K562 (cell line): ENCODE data around the gene GPR15. TPM values are rescaled to one million over a fixed set of nuclear protein-coding genes. Genes with fewer than 3 reads are reported as not detected.

ENCODE experiments used
- CEBPZ ChIP-seq: fragments of 150-350 bp; IDR thresholded peaks from 2 replicates; pipeline ENCODE4 v1.6.1; 2014; ENCODE audit warnings: low read depth, mild to moderate bottlenecking, low read length, borderline replicate concordance
- DMBX1 ChIP-seq: fragments of 250-450 bp; sonication (Bioruptor Pico); IDR thresholded peaks from 2 replicates; pipeline ENCODE4 v1.8.0; 2022; ENCODE audit warnings: inconsistent platforms, mild to moderate bottlenecking, moderate library complexity, borderline replicate concordance
- FOXJ2 ChIP-seq: fragments of 200-800 bp; sonication (Bioruptor generic); IDR thresholded peaks from 2 replicates; pipeline ENCODE4 v1.6.1; 2016; ENCODE audit warnings: missing genetic modification characterization, missing compliant biosample characterization
- GTF2E2 ChIP-seq: fragments of 200-800 bp; sonication (Bioruptor generic); IDR thresholded peaks from 2 replicates; pipeline ENCODE4 v1.6.1; 2016; ENCODE audit warnings: missing genetic modification characterization, missing compliant biosample characterization
- NBN ChIP-seq: fragments of 450-650 bp; IDR thresholded peaks from 2 replicates; pipeline ENCODE4 v1.6.1; 2016; ENCODE audit warnings: low read depth, mild to moderate bottlenecking
- NELFE ChIP-seq: IDR thresholded peaks from 2 replicates; pipeline ENCODE4 v1.6.1; 2011; ENCODE audit warnings: mild to moderate bottlenecking; ENCODE audit not compliant: insufficient read depth, insufficient read length
- PHF8 ChIP-seq: fragments of 200-600 bp; sonication (generic); IDR thresholded peaks from 2 replicates; pipeline ENCODE4 v1.6.1; 2012; ENCODE audit warnings: mixed run types, mild to moderate bottlenecking, inconsistent platforms, low read length, moderate library complexity, borderline replicate concordance
- RBM22 ChIP-seq: fragments of 200-400 bp; formaldehyde crosslinking; IDR thresholded peaks from 2 replicates; pipeline ENCODE4 v1.6.1; 2018; ENCODE audit warnings: low read length, low read depth; ENCODE audit not compliant: poor library complexity, severe bottlenecking
- RUNX1 ChIP-seq: sonication (generic); IDR thresholded peaks from 2 replicates; pipeline ENCODE4 v1.6.1; 2016; ENCODE audit warnings: antibody characterized with exemption, low read depth
- SPI1 ChIP-seq: IDR thresholded peaks from 2 replicates; pipeline ENCODE4 v1.6.1; 2011; ENCODE audit warnings: low read depth, low read length, control low read depth, borderline replicate concordance
- SUPT5H ChIP-seq: fragments of 450-650 bp; IDR thresholded peaks from 2 replicates; pipeline ENCODE4 v1.6.1; 2016
- TAF7 ChIP-seq: fragments of 450-650 bp; IDR thresholded peaks from 2 replicates; pipeline ENCODE4 v1.6.1; 2016; ENCODE audit warnings: missing genetic modification characterization, missing compliant biosample characterization
- TEAD4 ChIP-seq, 2 experiments: sonication (generic) in 1 of 2; formaldehyde crosslinking in 1 of 2; IDR thresholded peaks; 2 replicates each; pipeline versions ENCODE4 v1.6.1 to v1.8.0; 2012 to 2022; ENCODE audit warnings: borderline replicate concordance in 1 of 2, inconsistent platforms in 1 of 2, low read length in 1 of 2, mild to moderate bottlenecking in 1 of 2, missing genetic modification reagents in 1 of 2
- ZFP1 ChIP-seq: fragments of 450-650 bp; formaldehyde crosslinking; IDR thresholded peaks from 2 replicates; pipeline ENCODE4 v1.4.0; 2020; ENCODE audit warnings: mild to moderate bottlenecking, mixed read lengths
- ZNF280B ChIP-seq: fragments of 250-450 bp; sonication (Bioruptor Pico); IDR thresholded peaks from 2 replicates; pipeline ENCODE4 v1.5.1; 2021; ENCODE audit warnings: mild to moderate bottlenecking
- ZNF41 ChIP-seq: fragments of 250-450 bp; sonication (Bioruptor Pico); conservative IDR thresholded peaks from 2 replicates; pipeline ENCODE4 v1.4.0; 2020; ENCODE audit warnings: mild to moderate bottlenecking
- polyA plus RNA-seq, 8 experiments: library from polyadenylated mRNA; depleted of rRNA in 4 of 8; stranded (reverse) in 5 of 8; unstranded in 3 of 8; fragments of >200 nt; fragmentation: Nextera tagmentation in 2 of 8; fragmentation: Illumina TruSeq in 1 of 8; extraction: Ambion mirVana in 2 of 8; extraction: Trizol in 1 of 8; gene quantifications; 2 replicates each; pipeline versions ENCODE4 v1.2.1 to v1.2.3, GENCODE V29; 2011 to 2014; ENCODE audit warnings: inconsistent platforms in 1 of 8, missing spikeins in 1 of 8
- total RNA-seq, 7 experiments: library from RNA; depleted of rRNA in 6 of 7; stranded (reverse); fragments of >200 nt in 6 of 7; fragmentation: Illumina TruSeq in 2 of 7; extraction: Trizol in 2 of 7; gene quantifications; 2 replicates each; pipeline versions ENCODE4 v1.2.1 to v1.2.3, GENCODE V29; 2011 to 2021; ENCODE audit warnings: low replicate concordance in 1 of 7
- TF ChIP-seq, protein P1 (sequence below): fragments of 450-650 bp; IDR thresholded peaks from 2 replicates; pipeline ENCODE4 v1.6.1; 2017; ENCODE audit warnings: antibody characterized with exemption
- TF ChIP-seq, protein P2 (sequence below): fragments of 250-450 bp; sonication (Bioruptor Pico); IDR thresholded peaks from 2 replicates; pipeline ENCODE4 v1.4.0; 2020; ENCODE audit warnings: mild to moderate bottlenecking, moderate library complexity, borderline replicate concordance

Gene GPR15
- total and polyA plus RNA-seq, 9 of the 15 experiments (the other 6 are each of a cell fraction or from before 2014, with no cell fraction given), result 0.13 TPM; not detected in 8

DNA sequence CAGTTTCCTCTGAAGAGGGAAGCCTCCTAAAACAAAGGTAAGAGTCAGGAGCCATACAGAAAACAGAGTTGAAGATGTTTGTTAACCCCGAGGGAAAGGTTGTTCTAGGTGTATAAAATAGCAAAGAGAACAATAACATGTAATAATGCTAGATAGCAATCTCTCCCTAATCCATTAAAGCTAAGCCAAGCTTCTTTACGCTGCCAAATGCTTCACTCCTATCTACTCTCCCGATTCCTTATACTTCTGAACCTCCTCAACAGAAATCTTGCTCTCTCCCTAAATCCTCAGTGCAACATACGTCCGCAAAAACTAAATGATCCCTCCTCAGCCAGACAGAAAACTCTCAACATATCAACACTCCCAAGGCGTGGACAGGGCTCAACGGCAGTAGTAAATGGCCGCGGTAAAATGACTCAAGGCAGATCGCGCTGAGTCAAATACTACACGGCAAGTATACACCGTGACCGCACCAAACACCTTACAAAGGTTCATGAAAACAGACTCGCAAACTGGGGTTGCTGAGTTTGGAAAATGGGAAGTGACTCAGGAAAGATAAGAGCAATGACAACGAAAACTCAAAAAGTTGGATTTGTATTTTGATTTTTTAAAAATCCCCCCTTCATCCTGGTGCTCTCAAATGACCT, 9.8 kb upstream of the GPR15 start (continued):
- TF ChIP-seq, protein P1, sequence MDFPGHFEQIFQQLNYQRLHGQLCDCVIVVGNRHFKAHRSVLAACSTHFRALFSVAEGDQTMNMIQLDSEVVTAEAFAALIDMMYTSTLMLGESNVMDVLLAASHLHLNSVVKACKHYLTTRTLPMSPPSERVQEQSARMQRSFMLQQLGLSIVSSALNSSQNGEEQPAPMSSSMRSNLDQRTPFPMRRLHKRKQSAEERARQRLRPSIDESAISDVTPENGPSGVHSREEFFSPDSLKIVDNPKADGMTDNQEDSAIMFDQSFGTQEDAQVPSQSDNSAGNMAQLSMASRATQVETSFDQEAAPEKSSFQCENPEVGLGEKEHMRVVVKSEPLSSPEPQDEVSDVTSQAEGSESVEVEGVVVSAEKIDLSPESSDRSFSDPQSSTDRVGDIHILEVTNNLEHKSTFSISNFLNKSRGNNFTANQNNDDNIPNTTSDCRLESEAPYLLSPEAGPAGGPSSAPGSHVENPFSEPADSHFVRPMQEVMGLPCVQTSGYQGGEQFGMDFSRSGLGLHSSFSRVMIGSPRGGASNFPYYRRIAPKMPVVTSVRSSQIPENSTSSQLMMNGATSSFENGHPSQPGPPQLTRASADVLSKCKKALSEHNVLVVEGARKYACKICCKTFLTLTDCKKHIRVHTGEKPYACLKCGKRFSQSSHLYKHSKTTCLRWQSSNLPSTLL, result no peak
- TF ChIP-seq FOXJ2 (tag) (no peak), PHF8 (no peak), RBM22 (no peak), NELFE (no peak), NBN (0 out of 2 replicates have a peak, but pooled peaks have one; percentile 12), TAF7 (no peak), ZNF280B (no peak), GTF2E2 (0 out of 2 replicates have a peak, but pooled peaks have one; percentile 28), ZFP1 (CRISPR knock-in tag) (no peak), DMBX1 (CRISPR knock-in tag) (no peak), TEAD4 (IDR thresholded peaks at IDR 0.05; ENCODE audit: low read length) (no peak), TEAD4 (CRISPR knock-in tag; IDR thresholded peaks at IDR 0.05; ENCODE audit: borderline replicate concordance) (no peak), CEBPZ (no peak), ZNF41 (CRISPR knock-in tag) (no peak), SUPT5H (no peak), RUNX1 (no peak), SPI1 (peak; percentile 65; the same call in 1 of the 2 replicates)
- TF ChIP-seq, protein P2, sequence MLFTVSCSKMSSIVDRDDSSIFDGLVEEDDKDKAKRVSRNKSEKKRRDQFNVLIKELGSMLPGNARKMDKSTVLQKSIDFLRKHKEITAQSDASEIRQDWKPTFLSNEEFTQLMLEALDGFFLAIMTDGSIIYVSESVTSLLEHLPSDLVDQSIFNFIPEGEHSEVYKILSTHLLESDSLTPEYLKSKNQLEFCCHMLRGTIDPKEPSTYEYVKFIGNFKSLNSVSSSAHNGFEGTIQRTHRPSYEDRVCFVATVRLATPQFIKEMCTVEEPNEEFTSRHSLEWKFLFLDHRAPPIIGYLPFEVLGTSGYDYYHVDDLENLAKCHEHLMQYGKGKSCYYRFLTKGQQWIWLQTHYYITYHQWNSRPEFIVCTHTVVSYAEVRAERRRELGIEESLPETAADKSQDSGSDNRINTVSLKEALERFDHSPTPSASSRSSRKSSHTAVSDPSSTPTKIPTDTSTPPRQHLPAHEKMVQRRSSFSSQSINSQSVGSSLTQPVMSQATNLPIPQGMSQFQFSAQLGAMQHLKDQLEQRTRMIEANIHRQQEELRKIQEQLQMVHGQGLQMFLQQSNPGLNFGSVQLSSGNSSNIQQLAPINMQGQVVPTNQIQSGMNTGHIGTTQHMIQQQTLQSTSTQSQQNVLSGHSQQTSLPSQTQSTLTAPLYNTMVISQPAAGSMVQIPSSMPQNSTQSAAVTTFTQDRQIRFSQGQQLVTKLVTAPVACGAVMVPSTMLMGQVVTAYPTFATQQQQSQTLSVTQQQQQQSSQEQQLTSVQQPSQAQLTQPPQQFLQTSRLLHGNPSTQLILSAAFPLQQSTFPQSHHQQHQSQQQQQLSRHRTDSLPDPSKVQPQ, result no peak
